ENCODE results near the gene ACOT9. TPM values are rescaled to one million over a fixed set of nuclear protein-coding genes. Genes with fewer than 3 reads are reported as not detected.

The ACOT9 gene, protein sequence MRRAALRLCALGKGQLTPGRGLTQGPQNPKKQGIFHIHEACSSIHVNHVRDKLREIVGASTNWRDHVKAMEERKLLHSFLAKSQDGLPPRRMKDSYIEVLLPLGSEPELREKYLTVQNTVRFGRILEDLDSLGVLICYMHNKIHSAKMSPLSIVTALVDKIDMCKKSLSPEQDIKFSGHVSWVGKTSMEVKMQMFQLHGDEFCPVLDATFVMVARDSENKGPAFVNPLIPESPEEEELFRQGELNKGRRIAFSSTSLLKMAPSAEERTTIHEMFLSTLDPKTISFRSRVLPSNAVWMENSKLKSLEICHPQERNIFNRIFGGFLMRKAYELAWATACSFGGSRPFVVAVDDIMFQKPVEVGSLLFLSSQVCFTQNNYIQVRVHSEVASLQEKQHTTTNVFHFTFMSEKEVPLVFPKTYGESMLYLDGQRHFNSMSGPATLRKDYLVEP
- total RNA-seq, result 27.0 and 41.5 TPM in 2 replicates

DNA sequence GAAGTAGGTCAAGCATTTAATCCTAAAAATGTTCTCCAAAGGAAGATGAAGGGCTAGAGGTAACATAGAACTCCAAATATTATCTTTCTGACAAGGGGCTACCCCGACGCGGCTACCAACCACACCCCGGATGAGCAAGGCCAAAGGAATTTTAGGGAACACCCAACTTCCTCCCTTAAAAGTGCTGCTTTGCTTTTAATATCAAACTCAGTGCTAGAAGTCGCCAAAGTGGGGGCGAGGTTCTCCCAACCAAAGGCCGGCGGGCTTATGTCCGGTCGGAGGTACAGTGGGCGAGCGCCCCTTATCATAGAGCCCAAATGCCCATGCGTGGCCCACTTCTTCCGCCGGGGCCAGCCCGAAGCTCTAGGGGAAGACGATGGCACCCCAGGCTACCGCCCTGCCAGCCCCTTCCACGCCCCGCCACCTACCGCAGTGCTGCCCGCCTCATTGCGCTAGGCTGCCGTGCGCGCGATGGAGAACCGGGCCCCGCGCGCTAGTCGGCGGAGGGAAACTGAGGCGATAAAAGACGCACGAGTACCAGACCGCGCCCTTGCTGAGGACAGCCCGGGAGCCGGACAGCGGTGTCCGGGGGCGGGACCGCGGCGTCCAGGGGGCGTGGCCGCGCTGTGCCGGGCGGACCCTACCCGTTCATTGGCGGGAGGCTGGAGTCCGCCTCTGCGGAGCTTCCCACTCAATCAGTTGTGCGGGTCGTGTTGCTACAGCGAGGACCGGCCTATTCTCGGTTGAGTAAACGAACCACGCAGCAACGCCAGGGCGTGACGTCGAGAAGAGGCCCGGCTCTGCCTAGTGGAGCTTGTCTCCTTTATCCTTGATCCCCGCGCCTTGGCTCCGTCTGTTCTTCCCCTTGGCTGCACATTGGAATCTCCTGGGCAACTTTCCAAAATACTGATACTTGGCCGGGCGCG, at the start of gene ACOT9:
Gene ACOT9 (minus strand): TSS at position 580 of the 926 bp plus-strand sequence. CDS start 132 bp downstream, at position 448.

DNA sequence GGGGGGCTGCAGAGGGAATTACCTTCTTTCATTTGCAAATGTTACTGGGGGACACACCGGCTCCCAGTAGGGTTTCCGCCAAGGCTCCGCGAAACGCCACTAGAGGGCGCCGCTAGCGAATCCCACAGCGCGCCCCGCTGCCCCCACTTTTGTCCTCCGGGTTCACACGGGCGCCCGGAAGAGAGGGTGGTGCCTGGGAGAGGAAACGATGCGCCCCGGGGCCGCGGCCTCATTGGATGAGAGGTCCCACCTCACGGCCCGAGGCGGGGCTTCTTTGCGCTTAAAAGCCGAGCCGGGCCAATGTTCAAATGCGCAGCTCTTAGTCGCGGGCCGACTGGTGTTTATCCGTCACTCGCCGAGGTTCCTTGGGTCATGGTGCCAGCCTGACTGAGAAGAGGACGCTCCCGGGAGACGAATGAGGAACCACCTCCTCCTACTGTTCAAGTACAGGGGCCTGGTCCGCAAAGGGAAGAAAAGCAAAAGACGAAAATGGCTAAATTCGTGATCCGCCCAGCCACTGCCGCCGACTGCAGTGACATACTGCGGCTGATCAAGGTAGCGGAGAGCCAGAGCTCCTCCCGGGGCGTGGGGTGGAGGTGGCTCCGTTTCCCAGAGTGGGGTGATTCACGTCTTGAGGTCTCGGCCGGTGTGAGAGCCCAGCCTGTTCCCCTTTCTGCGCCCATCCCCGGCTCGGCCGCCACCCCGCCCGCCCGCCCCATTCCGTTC, 40.0 kb upstream of the ACOT9 start, which contains the start of gene SAT1:
Gene SAT1 (plus strand): TSS at position 311 of the 726 bp plus-strand sequence. CDS start 179 bp downstream, at position 490.

DNA sequence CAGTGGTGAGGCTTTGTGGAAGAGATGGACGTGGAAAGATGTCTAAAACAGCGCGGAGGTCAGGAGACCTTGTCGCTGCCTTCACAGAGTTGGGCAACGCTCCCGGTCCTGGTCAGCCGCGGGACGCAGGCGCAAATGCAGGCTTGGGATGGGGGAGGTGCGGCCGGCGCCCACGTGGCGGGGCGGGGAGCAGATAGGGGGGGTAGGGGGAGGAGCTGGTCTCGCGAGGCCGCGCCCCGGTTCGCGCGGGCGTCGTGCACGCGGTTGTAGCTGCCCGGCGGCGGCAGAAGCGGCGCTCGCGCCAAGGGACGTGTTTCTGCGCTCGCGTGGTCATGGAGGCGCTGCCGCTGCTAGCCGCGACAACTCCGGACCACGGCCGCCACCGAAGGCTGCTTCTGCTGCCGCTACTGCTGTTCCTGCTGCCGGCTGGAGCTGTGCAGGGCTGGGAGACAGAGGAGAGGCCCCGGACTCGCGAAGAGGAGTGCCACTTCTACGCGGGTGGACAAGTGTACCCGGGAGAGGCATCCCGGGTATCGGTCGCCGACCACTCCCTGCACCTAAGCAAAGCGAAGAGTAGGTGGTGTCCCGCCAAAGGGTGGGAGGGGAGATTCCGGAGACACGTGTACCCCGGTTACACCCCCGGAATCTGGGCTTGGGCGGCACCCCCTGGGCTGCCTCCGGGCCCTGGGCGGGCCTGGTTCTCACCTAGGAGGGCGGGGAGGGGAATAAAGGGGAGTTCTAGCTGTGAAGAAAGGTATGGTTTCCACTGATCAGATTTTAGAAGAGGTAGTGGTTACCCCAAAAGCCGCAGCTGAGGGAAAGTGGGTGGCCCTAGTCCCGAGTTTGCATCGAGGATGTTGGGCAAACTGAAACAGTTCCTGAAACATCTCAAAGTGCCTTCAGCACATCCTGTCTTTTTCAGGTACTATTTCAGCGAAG, 75.6 kb downstream of the ACOT9 start, which contains the start of gene PRDX4:
Gene PRDX4 (plus strand): TSS at position 255 of the 939 bp plus-strand sequence. CDS start 78 bp downstream, at position 333.

Other genes with a start within 250 kb of the ACOT9 start
- gene PRDX4, start 75.8 kb downstream of the ACOT9 start, total RNA-seq, result 225 and 226 TPM in 2 replicates
- gene SAT1, start 39.9 kb upstream of the ACOT9 start, total RNA-seq, result 128 and 137 TPM in 2 replicates
- 5.1 and 7.4 TPM in 2 replicates for gene APOO, start 164.7 kb upstream of the ACOT9 start, total RNA-seq
- gene CXorf58, start 164.7 kb upstream of the ACOT9 start, total RNA-seq, result under 0.01 TPM in 2 replicates